Stimulated activated CD8-positive, alpha-beta memory T cell treated with anti-CD3 and anti-CD28 coated beads, Interleukin-2, amount 100 ng/mL, for 48 hours (primary cell): Measurements from ENCODE around the gene RCAN1.
A peak's percentile ranks its signal among the peaks of the same experiment; 100 is the strongest.
"Not testable (repeated sequence)": the region's sequence is repeated elsewhere in the genome, so short reads cannot be mapped to it uniquely, and the experiment has no call there.

Experiments used
- DNase-seq, 2 donors: peaks; one replicate each; pipeline ENCODE4 v3.0.0-alpha.2; 2020; ENCODE audit warnings: low read depth in 2 of 2

RCAN1 gene

GRCh38 chr21:34621434-34622350 is 6.8 kb upstream of the RCAN1 start:
- no peak for DNase-seq

- no peak for DNase-seq
Measured at GRCh38 chr21:34619841-34620665, 5.1 kb upstream of the RCAN1 start.

GRCh38 chr21:34618941-34619340 is 4.0 kb upstream of the RCAN1 start:
- DNase-seq: no peak

- no peak for DNase-seq
Measured at GRCh38 chr21:34617753-34618339, 2.9 kb upstream of the RCAN1 start.

- no peak for DNase-seq
Measured at GRCh38 chr21:34615487-34615814, 538 bp upstream of the RCAN1 start.

GRCh38 chr21:34613679-34614627 is 960 bp downstream of the RCAN1 start:
- DNase-seq: no peak

- no peak for DNase-seq
Measured at GRCh38 chr21:34612557-34612956, 2.4 kb downstream of the RCAN1 start.

- DNase-seq: no peak
Measured at GRCh38 chr21:34612056-34612455, 2.9 kb downstream of the RCAN1 start.

GRCh38 chr21:34611528-34611927 is 3.4 kb downstream of the RCAN1 start:
- no peak for DNase-seq

- DNase-seq: no peak
Measured at GRCh38 chr21:34609933-34610549, 4.9 kb downstream of the RCAN1 start.

- DNase-seq: no peak
Measured at GRCh38 chr21:34609244-34609932, 5.5 kb downstream of the RCAN1 start.

GRCh38 chr21:34607376-34607775 is 7.5 kb downstream of the RCAN1 start:
- not testable (repeated sequence) for DNase-seq

GRCh38 chr21:34606621-34607020 is 8.3 kb downstream of the RCAN1 start:
- no peak for DNase-seq

- no peak for DNase-seq
Measured at GRCh38 chr21:34606051-34606450, 8.9 kb downstream of the RCAN1 start.

GRCh38 chr21:34604956-34605355 is 10.0 kb downstream of the RCAN1 start:
- not testable (repeated sequence) for DNase-seq

- DNase-seq: no peak
Measured at GRCh38 chr21:34604556-34604955, 10.4 kb downstream of the RCAN1 start.

- DNase-seq: no peak
Measured at GRCh38 chr21:34603710-34604057, 11.2 kb downstream of the RCAN1 start.

- DNase-seq: peak; percentile 61 to 64
Measured at GRCh38 chr21:34603002-34603709, 11.8 kb downstream of the RCAN1 start.

- no peak for DNase-seq
Measured at GRCh38 chr21:34602061-34602460, 12.9 kb downstream of the RCAN1 start.
